ENCODE results near the gene ELP1.

The ELP1 gene

GRCh38 chr9:108882052-108882888 lies 51.7 kb downstream of the ELP1 start:
- no peak for DNase-seq

- no peak for DNase-seq
These were observed 53.1 kb downstream of the ELP1 start for GRCh38 chr9:108880738-108881316.

GRCh38 chr9:108877524-108877923 lies 56.4 kb downstream of the ELP1 start:
- DNase-seq = no peak

- DNase-seq = no peak
These were observed 57.5 kb downstream of the ELP1 start for GRCh38 chr9:108876425-108876824.

- no peak for DNase-seq
These were observed 59.7 kb downstream of the ELP1 start for GRCh38 chr9:108874058-108874788.

- DNase-seq = no peak
These were observed 64.7 kb downstream of the ELP1 start for GRCh38 chr9:108869092-108869725.

GRCh38 chr9:108867829-108868228 lies 66.1 kb downstream of the ELP1 start:
- no peak for DNase-seq

- DNase-seq = no peak
These were observed 66.8 kb downstream of the ELP1 start for GRCh38 chr9:108867116-108867515.

- DNase-seq = no peak
These were observed 67.9 kb downstream of the ELP1 start for GRCh38 chr9:108866001-108866420.

- DNase-seq = no peak
These were observed 68.9 kb downstream of the ELP1 start for GRCh38 chr9:108865037-108865436.

- DNase-seq = no peak
These were observed 69.5 kb downstream of the ELP1 start for GRCh38 chr9:108864446-108864845.

- DNase-seq = no peak
These were observed 70.0 kb downstream of the ELP1 start for GRCh38 chr9:108863891-108864290.

- DNase-seq = no peak
These were observed 71.9 kb downstream of the ELP1 start, which contains the start of gene ACTL7A for GRCh38 chr9:108861997-108862396. TSS of gene ACTL7A (plus strand) at chr9:108862266. CDS start at chr9:108862323, 57 bp downstream.

GRCh38 chr9:108861464-108861863 lies 72.5 kb downstream of the ELP1 start:
- no peak for DNase-seq

GRCh38 chr9:108860764-108861163 lies 73.2 kb downstream of the ELP1 start:
- DNase-seq = no peak

- DNase-seq = no peak
These were observed 73.6 kb downstream of the ELP1 start for GRCh38 chr9:108860354-108860753.

- DNase-seq = no peak
These were observed 74.3 kb downstream of the ELP1 start for GRCh38 chr9:108859459-108860114.

- no peak for DNase-seq
These were observed 76.4 kb downstream of the ELP1 start for GRCh38 chr9:108857572-108857971.

GRCh38 chr9:108855888-108856287 lies 78.0 kb downstream of the ELP1 start, which contains the start of gene ACTL7B:
TSS of gene ACTL7B (minus strand) at chr9:108855986. CDS start at chr9:108855930, 56 bp downstream.
- DNase-seq = no peak

GRCh38 chr9:108855529-108855886 lies 78.4 kb downstream of the ELP1 start:
- no peak for DNase-seq

- no peak for DNase-seq
These were observed 79.0 kb downstream of the ELP1 start for GRCh38 chr9:108854641-108855528.

- no peak for DNase-seq
These were observed 79.8 kb downstream of the ELP1 start for GRCh38 chr9:108854094-108854493.

Data from activated naive CD4-positive, alpha-beta T cell treated with anti-CD3 and anti-CD28 coated beads, Interleukin-2, amount 50 U/mL, for 16 hours (primary cell).